Measurements from ENCODE around the gene OLIG2.

OLIG2 gene

DNA sequence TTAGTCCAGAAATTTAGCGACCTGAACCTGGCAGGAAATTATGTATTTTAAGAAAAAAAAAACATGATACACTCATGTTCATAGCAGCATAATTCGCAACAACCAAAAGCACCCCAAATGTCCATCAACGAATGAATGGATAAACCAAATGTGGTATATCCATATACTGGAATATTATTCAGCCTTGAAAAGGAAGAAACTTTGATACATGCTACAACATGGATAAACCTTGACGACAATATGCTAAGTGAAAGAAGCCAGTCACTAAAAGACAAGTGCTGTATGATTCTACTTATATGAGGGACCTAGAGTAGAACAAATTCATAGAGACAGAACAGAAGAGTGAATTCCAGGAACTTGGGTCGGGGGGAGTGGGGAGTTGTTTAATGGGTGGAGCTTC lies 43.5 kb downstream of the OLIG2 start:
- no peak for DNase-seq

DNA sequence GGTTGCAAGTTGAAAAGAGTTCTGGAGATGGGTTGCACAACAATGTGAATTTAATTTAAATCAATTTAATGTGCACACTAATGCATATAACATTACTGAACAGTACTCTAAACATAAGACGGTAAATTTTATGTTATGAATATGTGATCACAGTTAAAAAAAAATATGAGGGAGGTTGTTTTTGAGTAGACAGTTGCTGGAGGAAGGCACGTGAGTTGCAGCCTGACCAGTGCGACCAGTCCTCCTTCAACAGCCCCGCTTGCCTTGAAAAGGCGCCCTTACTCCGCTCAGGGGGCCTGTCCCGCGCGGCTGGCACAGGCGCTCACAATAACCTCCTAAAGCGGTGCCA lies 43.9 kb downstream of the OLIG2 start:
- no peak for DNase-seq

DNA sequence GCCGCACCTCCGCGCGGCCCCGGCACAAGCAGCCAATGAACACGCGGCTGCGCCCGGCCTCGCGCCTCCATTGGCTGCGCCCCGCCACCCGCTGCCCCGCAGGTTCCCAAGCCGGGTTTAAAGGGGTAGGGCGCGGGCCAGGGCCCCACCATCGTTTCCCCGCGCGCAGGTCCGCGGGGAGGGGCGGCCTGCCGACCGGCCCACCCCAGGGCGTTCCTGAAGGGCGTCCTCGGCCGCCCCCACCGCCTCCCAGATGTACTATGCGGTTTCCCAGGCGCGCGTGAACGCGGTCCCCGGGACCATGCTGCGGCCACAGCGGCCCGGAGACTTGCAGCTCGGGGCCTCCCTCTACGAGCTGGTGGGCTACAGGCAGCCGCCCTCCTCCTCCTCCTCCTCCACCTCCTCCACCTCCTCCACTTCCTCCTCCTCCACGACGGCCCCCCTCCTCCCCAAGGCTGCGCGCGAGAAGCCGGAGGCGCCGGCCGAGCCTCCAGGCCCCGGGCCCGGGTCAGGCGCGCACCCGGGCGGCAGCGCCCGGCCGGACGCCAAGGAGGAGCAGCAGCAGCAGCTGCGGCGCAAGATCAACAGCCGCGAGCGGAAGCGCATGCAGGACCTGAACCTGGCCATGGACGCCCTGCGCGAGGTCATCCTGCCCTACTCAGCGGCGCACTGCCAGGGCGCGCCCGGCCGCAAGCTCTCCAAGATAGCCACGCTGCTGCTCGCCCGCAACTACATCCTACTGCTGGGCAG lies 44.4 kb downstream of the OLIG2 start, which contains the start of gene OLIG1:
OLIG1 (plus strand) TSS at position 148 of the 750 bp plus-strand sequence; CDS start at position 254, 106 bp downstream.
- DNase-seq, result peak; percentile 38

DNA sequence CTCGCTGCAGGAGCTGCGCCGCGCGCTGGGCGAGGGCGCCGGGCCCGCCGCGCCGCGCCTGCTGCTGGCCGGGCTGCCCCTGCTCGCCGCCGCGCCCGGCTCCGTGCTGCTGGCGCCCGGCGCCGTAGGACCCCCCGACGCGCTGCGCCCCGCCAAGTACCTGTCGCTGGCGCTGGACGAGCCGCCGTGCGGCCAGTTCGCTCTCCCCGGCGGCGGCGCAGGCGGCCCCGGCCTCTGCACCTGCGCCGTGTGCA lies 44.9 kb downstream of the OLIG2 start:
- DNase-seq, result no peak

DNA sequence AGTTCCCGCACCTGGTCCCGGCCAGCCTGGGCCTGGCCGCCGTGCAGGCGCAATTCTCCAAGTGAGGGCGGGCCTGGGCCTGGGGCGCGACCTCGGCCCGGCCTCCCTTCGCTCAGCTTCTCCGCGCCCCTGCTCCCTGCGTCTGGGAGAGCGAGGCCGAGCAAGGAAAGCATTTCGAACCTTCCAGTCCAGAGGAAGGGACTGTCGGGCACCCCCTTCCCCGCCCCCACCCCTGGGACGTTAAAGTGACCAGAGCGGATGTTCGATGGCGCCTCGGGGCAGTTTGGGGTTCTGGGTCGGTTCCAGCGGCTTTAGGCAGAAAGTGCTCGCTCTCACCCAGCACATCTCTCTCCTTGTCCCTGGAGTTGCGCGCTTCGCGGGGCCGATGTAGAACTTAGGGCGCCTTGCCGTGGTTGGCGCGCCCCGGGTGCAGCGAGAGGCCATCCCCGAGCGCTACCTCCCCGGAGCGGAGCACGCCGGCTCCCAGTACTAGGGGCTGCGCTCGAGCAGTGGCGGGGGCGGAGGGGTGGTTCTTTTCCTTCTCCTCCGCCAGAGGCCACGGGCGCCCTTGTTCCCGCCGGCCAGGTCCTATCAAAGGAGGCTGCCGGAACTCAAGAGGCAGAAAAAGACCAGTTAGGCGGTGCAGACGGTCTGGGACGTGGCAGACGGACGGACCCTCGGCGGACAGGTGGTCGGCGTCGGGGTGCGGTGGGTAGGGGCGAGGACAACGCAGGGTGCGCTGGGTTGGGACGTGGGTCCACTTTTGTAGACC lies 45.4 kb downstream of the OLIG2 start:
- no peak for DNase-seq

DNA sequence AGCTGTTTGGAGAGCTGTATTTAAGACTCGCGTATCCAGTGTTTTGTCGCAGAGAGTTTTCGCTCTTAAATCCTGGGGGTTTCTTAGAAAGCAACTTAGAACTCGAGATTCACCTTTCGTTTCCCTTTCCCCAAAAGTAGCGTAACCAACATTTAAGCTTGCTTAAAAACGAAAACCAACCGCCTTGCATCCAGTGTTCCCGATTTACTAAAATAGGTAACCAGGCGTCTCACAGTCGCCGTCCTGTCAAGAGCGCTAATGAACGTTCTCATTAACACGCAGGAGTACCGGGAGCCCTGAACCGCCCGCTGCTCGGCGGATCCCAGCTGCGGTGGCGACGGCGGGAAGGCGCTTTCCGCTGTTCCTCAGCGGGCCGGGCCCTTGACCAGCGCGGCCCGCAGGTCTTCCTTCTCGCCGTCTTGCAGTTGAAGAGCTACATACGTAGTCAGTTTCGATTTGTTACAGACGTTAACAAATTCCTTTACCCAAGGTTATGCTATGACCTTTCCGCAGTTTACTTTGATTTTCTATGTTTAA lies 46.1 kb downstream of the OLIG2 start:
- DNase-seq, result no peak

DNA sequence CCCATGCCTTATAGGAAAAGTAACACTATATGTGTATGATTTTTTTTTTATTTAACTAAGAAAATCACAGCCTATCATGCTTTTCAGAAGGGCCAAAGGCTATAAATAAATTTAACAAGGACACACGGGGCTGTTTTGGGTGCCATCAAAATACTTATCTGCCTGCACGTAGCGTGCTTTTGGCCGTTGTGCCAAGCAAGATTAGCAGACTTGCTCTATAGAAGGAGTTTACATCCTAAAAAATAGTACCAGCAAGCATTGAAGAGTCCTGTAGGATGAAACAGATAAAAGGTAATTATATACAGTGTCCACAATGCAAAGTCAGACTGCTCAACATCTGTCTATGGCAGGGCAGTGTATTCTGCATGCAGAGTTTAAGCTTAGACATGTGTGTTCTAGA lies 47.9 kb downstream of the OLIG2 start:
- no peak for DNase-seq

DNA sequence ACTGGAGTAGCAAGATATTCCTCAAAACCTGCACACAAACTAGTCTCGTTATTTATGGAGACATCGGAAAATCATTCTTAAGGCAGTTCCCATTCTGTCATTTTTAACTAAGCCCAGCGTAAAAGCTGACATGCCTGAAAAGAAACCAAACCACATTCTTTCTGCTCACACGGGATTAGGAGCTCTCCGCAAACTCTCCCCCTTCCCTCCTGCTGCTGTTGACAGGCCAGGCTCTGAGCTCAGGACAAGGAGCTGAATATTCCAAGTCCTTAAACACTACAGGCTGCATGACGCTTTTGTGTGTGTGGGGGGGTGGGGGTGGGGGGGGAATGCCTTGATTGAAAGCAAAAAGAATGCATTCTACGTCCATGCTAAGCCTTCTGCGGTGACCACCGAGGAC lies 49.4 kb downstream of the OLIG2 start:
- no peak for DNase-seq

DNA sequence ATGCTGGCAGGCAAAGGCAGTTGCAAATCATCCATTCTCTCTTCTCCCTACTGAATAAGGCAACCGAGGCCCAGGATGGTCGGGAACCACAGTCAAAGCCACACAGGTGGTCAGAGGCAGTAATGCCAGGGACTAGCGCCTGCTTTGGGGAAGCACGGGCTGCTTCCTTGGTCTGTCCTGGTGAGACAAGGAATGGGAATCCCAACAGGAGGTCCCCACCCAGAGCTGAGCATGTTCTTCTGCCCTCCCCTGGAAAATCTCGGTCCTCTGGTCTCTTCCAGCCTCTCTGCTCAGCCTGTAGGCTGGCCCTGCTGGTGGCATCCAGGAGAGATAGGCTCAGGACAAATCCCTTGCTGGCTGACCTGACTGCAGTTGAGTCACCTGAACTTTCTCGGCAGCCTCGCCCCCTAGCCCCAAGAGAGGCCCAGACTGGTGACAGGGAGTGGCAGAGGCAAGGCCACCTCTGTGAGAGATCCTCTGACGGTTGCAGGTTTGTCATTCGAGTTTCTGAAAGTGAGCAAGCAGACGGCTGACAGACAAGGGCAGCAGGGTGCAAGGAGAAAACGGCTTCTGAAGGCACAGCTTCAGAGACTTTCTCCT lies 50.0 kb downstream of the OLIG2 start:
- DNase-seq, result no peak

DNA sequence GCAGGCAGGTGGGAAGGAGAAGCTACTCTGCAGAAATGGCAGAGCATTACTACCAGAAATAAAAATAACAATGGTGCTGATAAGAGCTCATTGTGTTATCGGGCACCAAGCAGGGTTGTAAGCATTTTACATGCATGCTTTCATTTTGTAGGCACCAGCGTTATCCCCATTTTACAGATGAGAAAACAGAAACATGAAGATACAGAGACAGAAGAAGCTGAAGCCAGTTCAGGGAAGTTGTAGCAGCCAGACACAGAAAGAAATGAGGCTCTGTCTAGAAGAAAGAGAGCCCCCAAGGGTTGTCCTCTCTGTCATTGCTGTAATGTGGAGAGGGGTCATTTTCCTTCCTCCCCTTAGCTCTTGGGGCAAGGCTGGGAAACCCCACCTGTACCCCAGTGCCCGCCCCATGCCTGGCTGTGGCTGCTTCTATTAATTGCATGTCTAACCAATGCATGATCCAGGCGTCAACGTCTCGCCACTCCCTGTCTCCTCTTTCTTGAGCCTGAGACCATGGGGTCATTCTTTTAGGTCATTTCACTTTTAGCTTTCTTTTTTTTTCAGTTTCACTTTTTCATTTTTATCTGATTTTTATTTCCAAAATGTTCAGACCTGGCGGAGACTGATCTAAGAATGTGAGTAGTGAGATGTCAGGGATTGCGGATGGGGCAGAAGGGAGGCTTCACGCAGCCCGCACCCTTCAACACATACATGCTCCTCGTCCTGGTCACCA lies 51.0 kb downstream of the OLIG2 start:
- DNase-seq, result no peak
